ENCODE measurements around the gene PCF11.

The PCF11 gene

DNA sequence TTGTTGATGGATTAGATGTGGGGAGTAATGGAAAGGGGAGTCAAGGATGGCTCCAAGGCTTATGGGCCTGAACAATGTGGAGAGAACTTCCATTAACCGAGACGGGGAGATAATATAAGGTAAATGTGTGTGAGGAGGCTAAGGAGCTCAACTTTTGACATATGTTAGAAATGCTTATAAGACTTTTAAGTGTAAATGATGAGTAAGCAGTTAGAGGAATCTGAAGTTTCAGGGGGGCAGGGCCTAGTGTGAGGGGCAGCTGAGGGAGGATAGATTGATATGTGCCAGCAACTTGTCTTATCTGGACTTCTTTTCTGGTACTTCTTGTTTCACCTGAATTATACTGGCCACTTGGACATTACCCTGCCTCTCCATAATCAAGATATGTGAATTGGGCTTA, 66.5 kb downstream of the PCF11 start:
- 96% methylated on average over 2 of the region's 2 CpGs for WGBS
- H3K27me3 ChIP-seq (ENCODE audit: insufficient read depth, low read length): no peaks in the 10 kb centered on the region
- no peak overlapping the region for H3K4me3 ChIP-seq (ENCODE audit: low read length)
- no peak overlapping the region for H3K9ac ChIP-seq (ENCODE audit: low read depth, low read length)
- no peaks in the 10 kb centered on the region for H3K9me3 ChIP-seq (ENCODE audit: insufficient read depth, low read depth, low read length)
- H3K36me3 ChIP-seq (ENCODE audit: insufficient read depth, low read length): no peaks in the 10 kb centered on the region
- H3K27ac ChIP-seq (ENCODE audit: low read depth, low read length): no peak overlapping the region
- no peaks in the 10 kb centered on the region for H3K4me1 ChIP-seq (ENCODE audit: insufficient read depth, low read length)

DNA sequence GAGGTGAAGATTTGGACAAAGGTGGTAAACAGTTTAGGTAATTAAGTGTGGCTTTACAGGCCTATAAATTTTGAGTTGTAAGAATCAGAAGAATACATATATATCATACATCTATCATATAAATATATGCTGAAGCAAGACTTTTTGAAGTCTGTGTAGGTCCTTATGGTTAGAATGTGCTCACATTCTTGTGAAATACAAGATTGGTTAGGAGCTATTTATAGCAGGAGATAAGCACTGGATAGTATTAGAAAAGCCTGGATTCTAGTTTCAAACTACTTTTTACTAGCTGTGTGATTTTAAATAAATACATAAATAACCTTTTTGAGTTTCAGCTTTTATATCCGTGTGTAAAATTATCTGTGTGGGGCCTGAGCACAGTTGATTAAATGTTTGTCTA, 78.9 kb downstream of the PCF11 start:
- Histone ChIP-seq H3K4me1 (ENCODE audit: insufficient read depth, low read length) (no peaks in the 10 kb centered on the region), H3K9ac (ENCODE audit: low read depth, low read length) (no peak overlapping the region), H3K27me3 (ENCODE audit: insufficient read depth, low read length) (no peaks in the 10 kb centered on the region), H3K36me3 (ENCODE audit: insufficient read depth, low read length) (no peaks in the 10 kb centered on the region), H3K4me3 (ENCODE audit: low read length) (no peak overlapping the region), H3K9me3 (ENCODE audit: insufficient read depth, low read depth, low read length) (no peaks in the 10 kb centered on the region), H3K27ac (ENCODE audit: low read depth, low read length) (no peak overlapping the region)
- 88% methylated on average over 1 of the region's 1 CpG for WGBS
